HG02885 (cell line): ENCODE data around the gene BUB3.
"Not testable (repeated sequence)": the region's sequence is repeated elsewhere in the genome, so short reads cannot be mapped to it uniquely, and the experiment has no call there.

Experiments
- ATAC-seq: cut with Tn5 transposase; IDR thresholded peaks from one replicate; pipeline ENCODE4 v1.9.1; 2021; ENCODE audit warnings: mild to moderate bottlenecking; ENCODE audit not compliant: unreplicated experiment, poor library complexity

The BUB3 gene

GRCh38 chr10:123150986-123151736 is 3.0 kb upstream of the BUB3 start:
- ATAC-seq = no peak

DNA sequence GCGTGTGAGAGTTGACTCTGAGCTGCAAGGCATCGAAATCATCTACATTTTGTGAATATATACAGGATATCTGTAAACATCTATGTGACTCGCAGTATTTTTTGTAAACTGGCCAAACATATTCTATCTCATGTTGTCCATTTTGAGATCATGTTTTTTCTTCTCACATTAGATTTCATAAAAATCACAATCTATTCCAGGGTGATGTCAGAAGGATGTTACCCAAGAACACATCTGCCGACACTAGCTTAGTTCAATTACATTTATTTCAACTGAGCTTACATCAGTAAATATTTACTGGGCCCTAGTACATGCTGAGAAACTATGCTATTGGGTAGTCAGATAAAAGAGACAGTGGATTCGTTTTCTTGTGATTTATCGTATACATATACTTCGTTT is 2.5 kb upstream of the BUB3 start:
- no peak for ATAC-seq

DNA sequence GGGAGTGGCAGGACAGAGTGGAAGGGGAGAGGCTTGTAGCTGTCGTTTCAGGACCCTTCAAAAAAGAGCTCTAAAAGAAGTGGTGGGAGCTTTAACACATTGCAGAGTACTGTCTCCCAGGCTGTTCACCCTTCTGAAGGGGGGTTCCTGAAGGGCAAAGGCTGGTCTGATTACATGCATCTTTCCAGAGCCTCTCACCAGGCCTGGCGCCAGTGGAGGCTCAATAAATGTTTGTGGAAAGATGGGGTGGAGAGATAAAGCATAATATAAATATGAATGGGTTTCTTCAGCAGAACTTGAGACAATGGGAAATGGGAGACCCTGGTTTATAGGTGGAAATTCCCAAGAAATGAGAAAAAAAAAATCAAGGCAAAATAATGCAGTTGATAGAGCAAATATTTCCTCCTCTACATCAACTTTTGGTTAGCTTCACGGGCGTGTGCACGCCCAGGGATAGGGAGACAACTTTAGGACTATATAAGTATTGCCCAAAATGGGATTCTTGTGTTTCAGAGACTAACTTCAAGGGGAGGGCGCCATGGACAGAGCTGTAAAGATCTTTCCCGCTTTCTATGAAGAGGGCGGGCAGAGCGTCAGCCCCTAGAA is 613 bp upstream of the BUB3 start:
- ATAC-seq = no peak

DNA sequence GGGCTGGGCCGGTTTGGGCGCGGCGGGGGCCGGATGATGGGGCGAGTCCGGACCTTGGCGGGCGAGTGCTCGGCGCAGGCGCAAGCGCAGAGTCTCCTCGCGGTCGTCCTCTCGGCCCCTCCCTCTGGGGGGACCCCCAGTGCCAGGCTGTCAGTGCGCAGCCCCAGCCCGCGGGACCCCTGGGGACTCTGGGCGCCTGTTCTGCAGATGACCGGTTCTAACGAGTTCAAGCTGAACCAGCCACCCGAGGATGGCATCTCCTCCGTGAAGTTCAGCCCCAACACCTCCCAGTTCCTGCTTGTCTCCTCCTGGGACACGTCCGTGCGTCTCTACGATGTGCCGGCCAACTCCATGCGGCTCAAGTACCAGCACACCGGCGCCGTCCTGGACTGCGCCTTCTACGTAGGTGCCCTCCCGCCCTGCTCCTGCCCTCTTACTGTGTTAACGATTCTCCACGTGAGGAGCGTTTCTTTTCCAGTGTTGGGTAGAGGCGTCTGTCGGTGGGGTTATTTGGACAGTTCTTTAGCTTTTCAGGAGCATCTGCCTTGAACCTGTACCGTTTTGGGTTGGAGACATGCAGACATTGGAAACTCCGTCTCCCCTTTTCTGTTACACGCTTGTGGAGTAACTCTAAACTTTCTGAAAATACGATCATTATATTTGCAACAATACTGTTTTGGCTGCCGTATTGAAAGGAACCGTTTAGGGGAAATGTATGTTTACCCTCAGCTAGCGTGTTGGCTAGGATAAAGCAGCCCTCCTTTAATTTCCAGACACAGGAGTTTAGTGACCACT is 706 bp downstream of the BUB3 start:
- peak; percentile 46 for ATAC-seq

DNA sequence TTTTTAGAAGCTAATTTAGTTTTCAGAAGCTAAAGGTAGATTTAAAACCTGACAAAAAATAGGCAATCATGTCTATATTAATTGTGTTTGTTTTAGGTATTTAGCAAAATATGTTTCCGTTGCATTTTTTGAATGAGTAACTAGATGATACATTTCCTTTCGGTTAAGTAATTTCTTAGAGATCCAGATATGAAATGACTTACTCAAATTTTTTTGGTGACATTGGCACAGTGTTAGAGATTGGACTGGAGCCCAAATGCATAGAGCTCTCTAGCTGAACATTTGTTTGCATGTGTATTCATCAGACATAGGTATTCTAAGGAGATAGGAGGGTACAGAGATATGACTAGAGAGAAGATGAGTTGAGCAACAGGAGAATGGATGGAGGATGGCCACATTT is 1.9 kb downstream of the BUB3 start:
- no peak for ATAC-seq

GRCh38 chr10:123157210-123157609 is 3.0 kb downstream of the BUB3 start:
- no peak for ATAC-seq

GRCh38 chr10:123158682-123159081 is 4.5 kb downstream of the BUB3 start:
- no peak for ATAC-seq

DNA sequence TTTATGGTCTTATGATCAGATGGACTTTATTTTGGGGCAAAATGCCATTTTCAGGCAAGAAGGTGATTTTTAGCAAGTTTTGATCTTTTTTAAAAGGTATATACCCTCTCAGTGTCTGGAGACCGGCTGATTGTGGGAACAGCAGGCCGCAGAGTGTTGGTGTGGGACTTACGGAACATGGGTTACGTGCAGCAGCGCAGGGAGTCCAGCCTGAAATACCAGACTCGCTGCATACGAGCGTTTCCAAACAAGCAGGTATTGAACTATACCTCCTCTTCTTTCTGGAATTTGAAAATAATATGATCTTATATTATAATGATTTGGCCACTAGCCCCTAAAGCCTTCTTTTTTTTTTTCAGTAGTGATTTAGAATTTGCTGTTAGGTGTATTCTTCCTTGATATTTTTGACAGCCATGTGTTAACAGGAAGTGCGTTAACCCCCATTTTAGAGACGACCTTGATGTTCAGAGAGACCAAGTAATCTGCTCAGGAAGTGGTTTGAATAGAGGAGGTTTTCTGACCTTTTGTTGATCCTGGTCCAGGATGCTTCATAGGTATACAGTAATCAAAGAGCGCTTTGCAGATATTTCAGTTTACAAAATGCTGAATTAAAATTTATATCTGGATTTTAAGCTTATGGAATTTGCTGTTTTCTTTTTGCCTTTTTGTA is 6.2 kb downstream of the BUB3 start:
- no peak for ATAC-seq

GRCh38 chr10:123164319-123164718 is 10.1 kb downstream of the BUB3 start:
- no peak for ATAC-seq

GRCh38 chr10:123165445-123166072 is 11.4 kb downstream of the BUB3 start:
- ATAC-seq = no peak

GRCh38 chr10:123166618-123167017 is 12.4 kb downstream of the BUB3 start:
- ATAC-seq = no peak

DNA sequence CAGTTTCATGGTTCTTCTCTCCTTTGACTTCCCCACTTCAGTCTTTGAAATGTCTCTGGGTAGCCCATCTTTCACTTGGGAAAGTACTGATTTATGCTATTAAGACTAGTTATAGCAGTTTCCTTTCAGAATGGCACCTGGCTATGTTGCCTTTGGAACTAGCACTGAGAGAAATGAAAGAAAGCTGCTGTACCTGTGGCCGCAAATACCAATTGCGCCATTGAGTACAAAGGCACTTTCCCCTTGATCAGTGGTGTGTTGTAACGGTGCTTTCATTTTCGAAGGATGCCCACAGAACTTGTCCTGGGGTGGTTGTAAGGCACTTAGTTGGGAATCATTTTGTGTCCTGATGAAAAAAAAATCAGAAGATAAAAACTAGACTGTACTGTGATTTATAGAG is 16.8 kb downstream of the BUB3 start:
- ATAC-seq = no peak

DNA sequence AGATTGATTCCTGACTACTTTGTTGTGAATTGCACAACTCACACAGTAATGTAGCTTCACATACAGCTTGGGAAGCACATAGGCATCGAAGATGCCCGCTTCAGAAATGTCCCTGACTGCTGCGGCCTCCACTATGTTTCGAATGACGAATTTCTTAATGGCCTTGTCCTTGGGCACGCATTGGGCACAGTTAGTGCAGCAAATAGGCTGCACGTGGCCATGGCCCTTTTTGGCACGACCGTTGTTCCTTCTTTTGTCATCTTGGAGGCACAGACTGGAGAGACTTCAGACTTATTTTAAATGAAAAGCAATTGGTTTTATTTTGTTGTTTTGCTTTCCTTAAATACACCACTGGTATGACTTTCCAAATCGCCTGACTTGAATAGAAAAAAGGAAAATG is 17.4 kb downstream of the BUB3 start:
- ATAC-seq = not testable (repeated sequence)

GRCh38 chr10:123175389-123176387 is 21.5 kb downstream of the BUB3 start:
- no peak for ATAC-seq

DNA sequence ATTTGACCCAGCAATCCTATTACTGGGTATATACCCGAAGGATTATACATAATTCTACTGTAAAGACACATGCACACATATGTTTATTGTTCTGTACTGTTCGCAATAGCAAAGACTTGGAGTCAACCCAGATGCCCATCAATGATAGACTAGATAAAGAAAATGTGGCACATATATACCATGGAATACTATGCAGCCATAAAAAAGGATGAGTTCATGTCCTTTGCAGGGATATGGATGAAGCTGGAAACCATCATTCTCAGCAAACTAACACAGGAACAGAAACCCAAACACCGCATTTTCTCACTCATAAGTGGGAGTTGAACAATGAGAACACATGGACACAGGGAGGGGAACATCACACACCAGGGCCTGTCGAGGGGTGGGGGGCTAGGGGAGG is 24.2 kb downstream of the BUB3 start:
- not testable (repeated sequence) for ATAC-seq

DNA sequence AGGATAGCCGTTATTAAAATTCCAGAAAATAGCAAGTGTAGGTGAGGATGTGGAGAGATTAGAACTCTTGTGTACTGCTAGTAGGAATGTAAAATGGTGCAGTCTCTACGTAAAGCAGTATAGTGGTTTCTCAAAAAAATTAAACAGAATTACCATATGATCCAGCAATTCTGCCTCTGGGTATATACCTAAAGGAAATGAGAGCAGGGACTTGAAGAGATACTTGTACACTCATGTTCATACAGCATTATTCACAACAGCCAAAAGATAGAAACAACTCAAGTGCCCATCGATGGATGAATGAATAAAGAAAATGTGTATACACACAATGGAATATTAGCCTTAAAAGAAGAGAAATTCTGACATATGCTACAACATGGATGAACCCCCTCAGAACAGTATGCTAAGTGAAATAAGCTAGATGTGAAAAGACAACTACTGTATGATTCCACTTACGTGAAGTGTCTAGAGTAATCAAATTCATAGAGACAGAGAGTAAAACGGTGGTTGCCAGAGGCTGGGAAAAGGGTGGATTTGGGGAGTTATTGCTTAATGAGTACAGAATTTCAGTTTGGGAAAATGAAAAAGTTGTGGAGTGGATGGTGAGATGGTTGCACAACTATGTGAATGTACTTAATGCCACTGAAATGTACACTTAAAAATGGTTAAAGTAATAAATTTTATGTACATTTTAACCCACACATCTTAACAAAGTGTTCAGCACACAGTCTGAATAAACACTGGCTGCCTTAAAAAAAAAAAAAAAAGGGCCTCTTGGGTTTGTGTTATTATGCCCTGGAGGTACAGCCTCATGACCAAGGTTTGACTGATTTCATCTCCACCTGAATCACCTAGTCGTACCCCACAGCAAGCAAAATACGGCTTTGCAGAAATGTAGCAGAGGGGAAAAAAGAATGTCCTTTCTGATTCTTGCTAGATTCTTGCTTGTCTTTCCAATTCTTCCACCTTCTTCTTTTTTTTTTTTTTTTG is 26.2 kb downstream of the BUB3 start:
- no peak for ATAC-seq

DNA sequence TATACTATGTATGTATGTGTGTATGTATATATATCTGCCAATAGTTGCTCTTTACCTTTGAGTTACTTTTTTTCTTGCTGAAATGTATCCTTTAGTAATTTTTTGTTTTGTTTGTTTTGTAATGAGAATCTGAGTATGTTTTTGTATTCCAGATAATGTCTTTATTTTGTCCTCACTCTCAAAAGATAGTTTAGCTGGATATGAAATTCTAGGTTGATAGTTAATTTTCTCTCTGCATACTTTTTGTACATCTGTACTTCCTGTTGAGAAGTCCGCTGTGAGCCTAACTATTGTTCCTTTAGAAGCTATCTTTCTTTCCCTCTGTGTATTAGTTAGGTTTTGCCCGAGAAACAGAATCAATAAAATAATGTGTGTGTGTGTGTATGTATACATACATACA is 29.5 kb downstream of the BUB3 start:
- ATAC-seq = no peak

GRCh38 chr10:123187781-123188180 is 33.6 kb downstream of the BUB3 start:
- no peak for ATAC-seq
